ENCODE data around the gene BTBD6. TPM values are rescaled to one million over a fixed set of nuclear protein-coding genes. Genes with fewer than 3 reads are reported as not detected.
"Not testable (repeated sequence)": the region's sequence is repeated elsewhere in the genome, so short reads cannot be mapped to it uniquely, and the experiment has no call there.

BTBD6 gene
- total RNA-seq, 2 experiments from 2014 or later, result 38.5 to 39.5 TPM

GRCh38 chr14:105267820-105268548, 19.7 kb downstream of the BTBD6 start:
- Mint-ChIP-seq H3K27me3 (no peaks in the 10 kb centered on the region), H3K9me3 (no peaks in the 10 kb centered on the region), H3K36me3 (peaks cover 4% of the 10 kb centered on the region), H3K4me3 (no peak overlapping the region), H3K27ac (no peak overlapping the region), H3K4me1 (ENCODE audit: low read depth) (no peaks in the 10 kb centered on the region)
- DNase-seq, result no peak
- CTCF ChIA-PET, result interaction anchor here (1.6 kb wide), 1 partner anchor 102 kb away, joined by 4 read pairs; no protein-coding TSS in a partner anchor
- intact Hi-C loops (cut with micrococcal nuclease), result no loop called here
- POLR2A ChIA-PET, result no interaction called here

- H3K4me3 Mint-ChIP-seq, result no peak overlapping the region
- no peaks in the 10 kb centered on the region for H3K9me3 Mint-ChIP-seq
- peaks cover 3% of the 10 kb centered on the region for H3K36me3 Mint-ChIP-seq
- H3K27ac Mint-ChIP-seq, result no peak overlapping the region
- CTCF ChIA-PET, result no interaction called here
- DNase-seq, result no peak
- no peaks in the 10 kb centered on the region for H3K4me1 Mint-ChIP-seq (ENCODE audit: low read depth)
- POLR2A ChIA-PET, result no interaction called here
- intact Hi-C loops (cut with micrococcal nuclease), result no loop called here
- no peaks in the 10 kb centered on the region for H3K27me3 Mint-ChIP-seq
Measured at GRCh38 chr14:105268736-105269354, 20.5 kb downstream of the BTBD6 start.

GRCh38 chr14:105269405-105269804, 21.1 kb downstream of the BTBD6 start:
- H3K4me3 Mint-ChIP-seq, result no peak overlapping the region
- CTCF ChIA-PET, result no interaction called here
- intact Hi-C loops (cut with micrococcal nuclease), result no loop called here

GRCh38 chr14:105271224-105271890, 23.0 kb downstream of the BTBD6 start:
- H3K4me3 Mint-ChIP-seq, result no peak overlapping the region
- POLR2A ChIA-PET, result no interaction called here
- H3K9me3 Mint-ChIP-seq, result no peaks in the 10 kb centered on the region
- DNase-seq, result no peak
- H3K27ac Mint-ChIP-seq, result no peak overlapping the region
- CTCF ChIA-PET, result interaction anchor here (0.6 to 2.0 kb wide), 3 partner anchors 81 to 184 kb away, joined by 3 to 7 read pairs (median 3); no protein-coding TSS in a partner anchor
- no peaks in the 10 kb centered on the region for H3K4me1 Mint-ChIP-seq (ENCODE audit: low read depth)
- H3K27me3 Mint-ChIP-seq, result no peaks in the 10 kb centered on the region
- intact Hi-C loops (cut with micrococcal nuclease), result no loop called here
- no peaks in the 10 kb centered on the region for H3K36me3 Mint-ChIP-seq

More at GRCh38 chr14:105269405-105269804, 21.1 kb downstream of the BTBD6 start:
- DNase-seq, result no peak
- H3K9me3 Mint-ChIP-seq, result no peaks in the 10 kb centered on the region
- H3K27me3 Mint-ChIP-seq, result no peaks in the 10 kb centered on the region
- POLR2A ChIA-PET, result interaction anchor here (0.6 kb wide), 1 partner anchor 290 kb away, joined by 3 read pairs; no protein-coding TSS in a partner anchor
- H3K4me1 Mint-ChIP-seq (ENCODE audit: low read depth), result no peaks in the 10 kb centered on the region
- no peaks in the 10 kb centered on the region for H3K36me3 Mint-ChIP-seq
- no peak overlapping the region for H3K27ac Mint-ChIP-seq

GRCh38 chr14:105272623-105273022, 24.3 kb downstream of the BTBD6 start:
- H3K27ac Mint-ChIP-seq, result no peak overlapping the region
- H3K4me1 Mint-ChIP-seq (ENCODE audit: low read depth), result no peaks in the 10 kb centered on the region
- intact Hi-C loops (cut with micrococcal nuclease), result no loop called here
- H3K27me3 Mint-ChIP-seq, result no peaks in the 10 kb centered on the region
- ChIA-PET POLR2A (no interaction called here), CTCF (no interaction called here)
- H3K9me3 Mint-ChIP-seq, result no peaks in the 10 kb centered on the region
- no peaks in the 10 kb centered on the region for H3K36me3 Mint-ChIP-seq
- DNase-seq, result no peak
- H3K4me3 Mint-ChIP-seq, result no peak overlapping the region

- Mint-ChIP-seq H3K9me3 (no peaks in the 10 kb centered on the region), H3K4me1 (ENCODE audit: low read depth) (no peaks in the 10 kb centered on the region), H3K27me3 (no peaks in the 10 kb centered on the region), H3K36me3 (no peaks in the 10 kb centered on the region), H3K4me3 (no peak overlapping the region), H3K27ac (no peak overlapping the region)
- POLR2A ChIA-PET, result no interaction called here
- DNase-seq, result no peak
- CTCF ChIA-PET, result no interaction called here
- intact Hi-C loops (cut with micrococcal nuclease), result no loop called here
Measured at GRCh38 chr14:105273062-105273461, 24.7 kb downstream of the BTBD6 start.

GRCh38 chr14:105274637-105275036, 26.3 kb downstream of the BTBD6 start:
- no peaks in the 10 kb centered on the region for H3K27me3 Mint-ChIP-seq
- intact Hi-C loops (cut with micrococcal nuclease), result no loop called here
- no peak for DNase-seq
- H3K9me3 Mint-ChIP-seq, result no peaks in the 10 kb centered on the region
- H3K36me3 Mint-ChIP-seq, result no peaks in the 10 kb centered on the region
- H3K27ac Mint-ChIP-seq, result no peak overlapping the region
- H3K4me1 Mint-ChIP-seq (ENCODE audit: low read depth), result no peaks in the 10 kb centered on the region
- CTCF ChIA-PET, result interaction anchor here (0.6 kb wide), 1 partner anchor 312 kb away, joined by 3 read pairs; no protein-coding TSS in a partner anchor
- POLR2A ChIA-PET, result no interaction called here
- no peak overlapping the region for H3K4me3 Mint-ChIP-seq

GRCh38 chr14:105275267-105275946, 27.1 kb downstream of the BTBD6 start:
- Mint-ChIP-seq H3K9me3 (no peaks in the 10 kb centered on the region), H3K4me1 (ENCODE audit: low read depth) (no peaks in the 10 kb centered on the region), H3K36me3 (no peaks in the 10 kb centered on the region), H3K27me3 (no peaks in the 10 kb centered on the region), H3K27ac (no peak overlapping the region), H3K4me3 (no peak overlapping the region)
- POLR2A ChIA-PET, result no interaction called here
- DNase-seq, result no peak
- CTCF ChIA-PET, result interaction anchor here (0.6 kb wide), 3 partner anchors 12 to 843 kb away, joined by 3 to 4 read pairs (median 3); no protein-coding TSS in a partner anchor
- intact Hi-C loops (cut with micrococcal nuclease), result no loop called here

GRCh38 chr14:105277448-105277847, 29.1 kb downstream of the BTBD6 start:
- H3K4me1 Mint-ChIP-seq (ENCODE audit: low read depth); H3K27me3 Mint-ChIP-seq; CTCF ChIA-PET; POLR2A ChIA-PET; H3K27ac Mint-ChIP-seq; DNase-seq; intact Hi-C loops (cut with micrococcal nuclease); H3K4me3 Mint-ChIP-seq; H3K9me3 Mint-ChIP-seq; H3K36me3 Mint-ChIP-seq: not testable (repeated sequence)

GRCh38 chr14:105279642-105280361, 31.5 kb downstream of the BTBD6 start:
- H3K27ac Mint-ChIP-seq, result no peak overlapping the region
- H3K27me3 Mint-ChIP-seq, result no peaks in the 10 kb centered on the region
- H3K9me3 Mint-ChIP-seq, result no peaks in the 10 kb centered on the region
- H3K36me3 Mint-ChIP-seq, result peaks cover 5% of the 10 kb centered on the region
- no peak for DNase-seq
- CTCF ChIA-PET, result no interaction called here
- peaks cover 19% of the 10 kb centered on the region for H3K4me1 Mint-ChIP-seq (ENCODE audit: low read depth)
- no peak overlapping the region for H3K4me3 Mint-ChIP-seq
- intact Hi-C loops (cut with micrococcal nuclease), result loop anchor here (5.0 kb wide), 1 partner anchor 72 kb away; no protein-coding TSS in a partner anchor
- POLR2A ChIA-PET, result no interaction called here

GRCh38 chr14:105280525-105280924, 32.2 kb downstream of the BTBD6 start:
- Mint-ChIP-seq H3K9me3 (no peaks in the 10 kb centered on the region), H3K4me1 (ENCODE audit: low read depth) (peaks cover 19% of the 10 kb centered on the region), H3K27ac (no peak overlapping the region), H3K27me3 (no peaks in the 10 kb centered on the region), H3K36me3 (peaks cover 5% of the 10 kb centered on the region), H3K4me3 (no peak overlapping the region)
- ChIA-PET POLR2A (no interaction called here), CTCF (no interaction called here)
- no peak for DNase-seq
- intact Hi-C loops (cut with micrococcal nuclease), result loop anchor here (5.0 kb wide), 1 partner anchor 72 kb away; no protein-coding TSS in a partner anchor
